OCI-LY1 (cell line): Measurements from ENCODE around the gene SLC25A33.

Source experiments
- H2AFZ ChIP-seq: fragments of 200-600 bp; sonication (generic), shearing (Covaris generic); 2 replicates; pipeline ENCODE4 v1.6.0; 2014; ENCODE audit warnings: antibody characterized with exemption, mild to moderate bottlenecking, low read length
- H3F3A ChIP-seq: fragments of 200-600 bp; sonication (generic), shearing (Covaris generic); 2 replicates; pipeline ENCODE4 v1.6.0; 2014; ENCODE audit warnings: mild to moderate bottlenecking, antibody characterized with exemption, low read length, moderate library complexity; ENCODE audit not compliant: insufficient read depth
- H3K27ac ChIP-seq: fragments of 200-600 bp; sonication (generic); 2 replicates; pipeline ENCODE4 v1.5.1; 2014; ENCODE audit warnings: low read length, mixed run types, mild to moderate bottlenecking, low read depth; ENCODE audit not compliant: poor library complexity, severe bottlenecking
- H3K27me3 ChIP-seq: fragments of 200-600 bp; sonication (generic); 2 replicates; pipeline ENCODE4 v1.6.0; 2014; ENCODE audit warnings: antibody characterized with exemption, mild to moderate bottlenecking, low read length, moderate library complexity; ENCODE audit not compliant: insufficient read depth
- H3K36me3 ChIP-seq: fragments of 200-600 bp; sonication (generic); 2 replicates; pipeline ENCODE4 v1.6.1; 2014; ENCODE audit warnings: mild to moderate bottlenecking, antibody characterized with exemption, low read length, moderate library complexity, mixed read lengths; ENCODE audit not compliant: insufficient read depth
- H3K4me1 ChIP-seq: fragments of 200-600 bp; sonication (generic); 2 replicates; pipeline ENCODE4 v1.5.1; 2014; ENCODE audit warnings: mild to moderate bottlenecking, low read length, moderate library complexity; ENCODE audit not compliant: insufficient read depth, severe bottlenecking
- H3K4me2 ChIP-seq: fragments of 200-600 bp; sonication (generic), shearing (Covaris generic); 2 replicates; pipeline ENCODE4 v1.6.1; 2014; ENCODE audit warnings: low read length
- H3K4me3 ChIP-seq: fragments of 200-600 bp; sonication (generic); 2 replicates; pipeline ENCODE4 v1.5.1; 2014; ENCODE audit warnings: low read length, low read depth, mild to moderate bottlenecking, mixed read lengths; ENCODE audit not compliant: poor library complexity, severe bottlenecking
- H3K79me2 ChIP-seq: fragments of 200-600 bp; shearing (Covaris generic); 2 replicates; pipeline ENCODE4 v1.6.1; 2016; ENCODE audit warnings: mixed run types, low read length, mixed read lengths; ENCODE audit not compliant: insufficient read depth
- H3K9ac ChIP-seq: fragments of 200-600 bp; sonication (generic), shearing (Covaris generic); 2 replicates; pipeline ENCODE4 v1.6.1; 2014; ENCODE audit warnings: mild to moderate bottlenecking, low read length, mixed read lengths
- H3K9me2 ChIP-seq: fragments of 200-600 bp; sonication (generic), shearing (Covaris generic); 2 replicates; pipeline ENCODE4 v1.6.1; 2014; ENCODE audit warnings: low read depth, mild to moderate bottlenecking, low read length, mixed read lengths
- H3K9me3 ChIP-seq: fragments of 200-600 bp; shearing (Covaris generic); 2 replicates; pipeline ENCODE4 v1.6.1; 2014; ENCODE audit warnings: low read length, mixed read lengths
- H4K20me1 ChIP-seq: fragments of 200-600 bp; sonication (generic), shearing (Covaris generic); 2 replicates; pipeline ENCODE4 v1.6.0; 2016; ENCODE audit warnings: mild to moderate bottlenecking, low read length; ENCODE audit not compliant: insufficient read depth
- EZH2 ChIP-seq: fragments of 200-600 bp; sonication (generic), shearing (Covaris generic); IDR thresholded peaks from 2 replicates; pipeline ENCODE4 v1.8.0; 2017; ENCODE audit warnings: borderline replicate concordance, mixed run types, mild to moderate bottlenecking, antibody characterized with exemption, low read length, moderate library complexity, mixed read lengths
- TF ChIP-seq, protein P1 (sequence below): fragments of 200-600 bp; sonication (generic), shearing (Covaris generic); IDR thresholded peaks from 2 replicates; pipeline ENCODE4 v1.5.1; 2017; ENCODE audit warnings: mild to moderate bottlenecking, antibody characterized with exemption, low read length, moderate library complexity, mixed read lengths

The SLC25A33 gene

DNA sequence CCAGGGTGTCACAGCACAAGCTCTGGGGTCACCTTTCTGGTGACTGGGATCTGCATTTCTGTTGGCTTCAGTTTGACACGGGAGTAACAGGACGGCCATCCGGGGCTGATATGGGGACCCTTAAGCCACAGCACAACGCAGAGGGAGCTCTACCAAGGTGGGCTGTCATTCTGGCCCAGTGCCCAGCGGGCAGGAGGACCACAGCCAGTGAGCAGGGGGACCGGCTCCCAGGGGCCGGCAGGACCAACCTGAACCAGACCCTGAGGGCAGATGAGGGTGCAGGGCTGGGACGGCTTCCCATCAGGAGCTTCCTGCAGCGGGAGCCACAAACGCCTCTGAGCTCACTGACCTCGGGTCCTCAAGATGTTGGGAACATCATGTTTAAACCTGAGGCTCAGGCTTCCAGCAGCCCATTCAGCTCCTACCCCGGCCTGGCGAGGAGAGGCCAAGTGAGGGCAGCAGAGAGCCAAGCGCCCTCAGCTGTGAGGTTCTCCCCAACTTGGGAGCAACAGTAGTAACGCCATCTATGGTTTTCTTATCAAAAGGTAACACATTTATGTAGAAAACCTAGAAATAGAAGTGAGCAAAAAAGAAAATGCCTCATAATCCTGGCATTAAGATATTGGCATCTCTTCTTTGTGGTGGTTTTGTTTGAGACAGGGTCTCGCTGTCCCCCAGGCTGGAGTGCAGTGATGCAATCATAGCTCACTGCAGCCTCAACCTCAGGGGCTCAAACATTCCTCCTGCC, 76.2 kb downstream of the SLC25A33 start:
- Histone ChIP-seq H3K9ac (no peak overlapping the region), H3K27ac (no peak overlapping the region), H2AFZ (no peak overlapping the region), H3K9me3 (no peaks in the 10 kb centered on the region), H3K27me3 (peaks cover 3% of the 10 kb centered on the region; the same call in 1 of the 2 replicates), H3K9me2 (no peaks in the 10 kb centered on the region), H3K36me3 (peaks cover 36% of the 10 kb centered on the region), H4K20me1 (no peaks in the 10 kb centered on the region), H3K79me2 (no peaks in the 10 kb centered on the region), H3K4me3 (no peak overlapping the region), H3F3A (no peaks in the 10 kb centered on the region; the same call in 1 of the 2 replicates), H3K4me2 (no peak overlapping the region), H3K4me1 (no peaks in the 10 kb centered on the region)
- no peak for TF ChIP-seq EZH2
- TF ChIP-seq, protein P1, sequence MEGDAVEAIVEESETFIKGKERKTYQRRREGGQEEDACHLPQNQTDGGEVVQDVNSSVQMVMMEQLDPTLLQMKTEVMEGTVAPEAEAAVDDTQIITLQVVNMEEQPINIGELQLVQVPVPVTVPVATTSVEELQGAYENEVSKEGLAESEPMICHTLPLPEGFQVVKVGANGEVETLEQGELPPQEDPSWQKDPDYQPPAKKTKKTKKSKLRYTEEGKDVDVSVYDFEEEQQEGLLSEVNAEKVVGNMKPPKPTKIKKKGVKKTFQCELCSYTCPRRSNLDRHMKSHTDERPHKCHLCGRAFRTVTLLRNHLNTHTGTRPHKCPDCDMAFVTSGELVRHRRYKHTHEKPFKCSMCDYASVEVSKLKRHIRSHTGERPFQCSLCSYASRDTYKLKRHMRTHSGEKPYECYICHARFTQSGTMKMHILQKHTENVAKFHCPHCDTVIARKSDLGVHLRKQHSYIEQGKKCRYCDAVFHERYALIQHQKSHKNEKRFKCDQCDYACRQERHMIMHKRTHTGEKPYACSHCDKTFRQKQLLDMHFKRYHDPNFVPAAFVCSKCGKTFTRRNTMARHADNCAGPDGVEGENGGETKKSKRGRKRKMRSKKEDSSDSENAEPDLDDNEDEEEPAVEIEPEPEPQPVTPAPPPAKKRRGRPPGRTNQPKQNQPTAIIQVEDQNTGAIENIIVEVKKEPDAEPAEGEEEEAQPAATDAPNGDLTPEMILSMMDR = peak; percentile 82

DNA sequence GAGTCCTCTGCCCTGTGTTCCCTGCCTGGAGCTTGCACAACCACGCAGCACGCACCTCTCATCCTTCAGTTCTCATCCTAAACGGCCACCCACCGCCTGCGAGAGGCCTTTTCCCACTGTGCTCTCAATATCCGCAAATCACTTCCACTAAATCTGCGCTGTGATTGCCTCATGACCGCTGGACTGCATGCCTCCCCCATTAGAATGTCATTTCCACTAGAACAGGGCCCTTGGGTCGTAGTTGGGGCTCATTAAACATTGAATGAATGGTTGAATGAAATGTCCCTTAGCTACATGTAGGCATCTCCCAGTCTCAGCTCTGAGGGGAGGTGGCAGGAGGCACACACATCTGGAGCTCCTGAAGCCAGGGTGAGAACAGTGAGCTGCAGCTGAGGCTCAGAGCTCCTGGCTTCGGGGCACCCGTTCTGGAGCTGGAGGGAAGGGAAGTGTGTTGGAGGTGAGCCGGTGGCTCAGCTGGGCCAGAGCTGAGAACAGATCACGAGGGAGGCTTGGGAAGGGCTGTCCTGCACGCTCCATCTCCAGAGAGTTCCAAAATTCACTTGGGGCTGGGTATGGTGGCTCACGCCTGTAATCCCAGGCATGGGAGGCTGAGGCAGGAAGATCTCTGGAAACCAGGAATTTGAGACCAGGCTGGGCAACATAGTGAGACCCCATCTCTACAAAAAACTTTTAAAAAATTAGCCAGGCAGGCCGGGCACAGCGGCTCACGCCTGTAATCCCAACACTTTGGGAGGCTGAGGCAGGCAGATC, 79.8 kb downstream of the SLC25A33 start:
- Histone ChIP-seq H3K27ac (no peak overlapping the region), H3F3A (no peaks in the 10 kb centered on the region; the same call in 1 of the 2 replicates), H3K9me3 (no peaks in the 10 kb centered on the region), H3K36me3 (peaks cover under 1% of the 10 kb centered on the region; the same call in 1 of the 2 replicates), H3K4me2 (no peak overlapping the region), H3K27me3 (peaks cover 3% of the 10 kb centered on the region; the same call in 1 of the 2 replicates), H3K4me1 (no peaks in the 10 kb centered on the region), H2AFZ (no peak overlapping the region), H3K9ac (no peak overlapping the region), H4K20me1 (no peaks in the 10 kb centered on the region), H3K4me3 (no peak overlapping the region), H3K79me2 (no peaks in the 10 kb centered on the region), H3K9me2 (no peaks in the 10 kb centered on the region)
- TF ChIP-seq EZH2 = no peak
- TF ChIP-seq, protein P1 = no peak

DNA sequence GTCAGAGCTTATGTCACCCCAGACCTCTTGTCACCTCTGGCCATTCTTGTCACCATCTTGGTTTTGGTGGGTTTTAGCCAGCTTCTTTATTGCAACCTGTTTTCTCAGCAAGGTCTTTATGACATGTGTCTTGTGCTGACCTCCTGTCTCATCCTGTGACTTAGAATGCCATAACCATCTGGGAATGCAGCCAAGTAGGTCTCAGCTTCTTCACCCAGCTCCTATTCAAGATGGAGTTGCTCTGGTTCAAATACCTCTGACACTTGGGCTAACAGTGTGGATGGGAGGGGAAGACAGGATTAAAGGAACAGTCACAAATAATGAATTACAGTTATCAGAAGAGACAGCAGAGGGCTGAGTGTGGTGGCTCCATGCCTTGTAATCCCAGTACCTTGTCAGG, 81.8 kb downstream of the SLC25A33 start:
- H3K9ac ChIP-seq = no peak overlapping the region
- no peak overlapping the region for H3K27ac ChIP-seq
- H3K27me3 ChIP-seq = peaks cover 3% of the 10 kb centered on the region; the same call in 1 of the 2 replicates
- H3K4me2 ChIP-seq = no peak overlapping the region
- no peaks in the 10 kb centered on the region for H4K20me1 ChIP-seq
- H3K36me3 ChIP-seq = no peaks in the 10 kb centered on the region
- H3K9me3 ChIP-seq = no peaks in the 10 kb centered on the region
- H3K9me2 ChIP-seq = no peaks in the 10 kb centered on the region
- no peak overlapping the region for H3K4me3 ChIP-seq
- no peak overlapping the region for H2AFZ ChIP-seq
- no peak for TF ChIP-seq EZH2
- TF ChIP-seq, protein P1 = no peak
- H3K79me2 ChIP-seq = no peaks in the 10 kb centered on the region
- H3F3A ChIP-seq = no peaks in the 10 kb centered on the region; the same call in 1 of the 2 replicates
- peaks cover 4% of the 10 kb centered on the region for H3K4me1 ChIP-seq
